Cardiac muscle cell (in vitro differentiated cells and primary cell): ENCODE results near the gene LDB3. TPM values are rescaled to one million over a fixed set of nuclear protein-coding genes. Genes with fewer than 3 reads are reported as not detected.
"Not testable (repeated sequence)": the region's sequence is repeated elsewhere in the genome, so short reads cannot be mapped to it uniquely, and the experiment has no call there.

Experiments
- DNase-seq, 2 donors: peaks; one replicate each; pipeline versions ENCODE4 v3.0.0 to v3.0.0-alpha.2; 2010 to 2017; ENCODE audit warnings: low read depth in 1 of 2, low spot score in 1 of 2
- H3K27ac ChIP-seq: fragments of 200-600 bp; sonication (generic); 2 replicates; pipeline ENCODE4 v1.5.1; 2016
- H3K27me3 ChIP-seq: fragments of 200-600 bp; sonication (generic); 2 replicates; pipeline ENCODE4 v1.6.0; 2016; ENCODE audit warnings: control low read depth
- H3K36me3 ChIP-seq: fragments of 200-600 bp; sonication (generic); 2 replicates; pipeline ENCODE4 v1.5.1; 2016; ENCODE audit warnings: control low read depth
- H3K4me1 ChIP-seq: fragments of 200-600 bp; sonication (generic); 2 replicates; pipeline ENCODE4 v1.8.1; 2017; ENCODE audit warnings: low read depth, mild to moderate bottlenecking, mixed run types
- H3K4me3 ChIP-seq: fragments of 200-600 bp; sonication (generic); 2 replicates; pipeline ENCODE4 v1.5.1; 2016; ENCODE audit warnings: mild to moderate bottlenecking
- H3K9me3 ChIP-seq: fragments of 200-600 bp; sonication (generic); 2 replicates; pipeline ENCODE4 v1.5.1; 2017; ENCODE audit warnings: low read depth, mild to moderate bottlenecking, control low read depth
- CTCF ChIP-seq: IDR thresholded peaks from 2 replicates; pipeline ENCODE4 v1.5.1; 2012; ENCODE audit warnings: low read depth, mild to moderate bottlenecking, low read length
- polyA plus RNA-seq: library from polyadenylated mRNA; unstranded; fragments of >200 nt; fragmentation: Nextera tagmentation; extraction: Ambion mirVana; gene quantifications from 2 replicates; pipeline ENCODE4 v1.2.1, GENCODE V29; 2016
- total RNA-seq: library from RNA; depleted of rRNA; stranded (reverse); fragments of >200 nt; gene quantifications from 2 replicates; pipeline ENCODE4 v1.2.3, GENCODE V29; 2016

Gene LDB3
- total and polyA plus RNA-seq, 2 experiments from 2014 or later = 213 to 317 TPM

GRCh38 chr10:86734207-86734988 lies 66.1 kb downstream of the LDB3 start:
- no peaks in the 10 kb centered on the region for H3K9me3 ChIP-seq
- H3K36me3 ChIP-seq = peaks cover 30% of the 10 kb centered on the region
- DNase-seq = peak in 1 of 2 donors; percentile 51
- no peak overlapping the region for H3K4me3 ChIP-seq
- TF ChIP-seq CTCF = no peak
- peak overlapping the region; percentile 99 for H3K27ac ChIP-seq
- H3K4me1 ChIP-seq = peaks cover 38% of the 10 kb centered on the region
- no peaks in the 10 kb centered on the region for H3K27me3 ChIP-seq

- peaks cover 38% of the 10 kb centered on the region for H3K4me1 ChIP-seq
- not testable (repeated sequence) for H3K9me3 ChIP-seq
Measured at GRCh38 chr10:86735278-86735677, 67.0 kb downstream of the LDB3 start.

GRCh38 chr10:86742230-86742629 lies 73.9 kb downstream of the LDB3 start:
- DNase-seq = no peak
- peak overlapping the region; percentile 66 for H3K27ac ChIP-seq
- H3K9me3 ChIP-seq = no peaks in the 10 kb centered on the region

More at GRCh38 chr10:86735278-86735677, 67.0 kb downstream of the LDB3 start:
- peak overlapping the region; percentile 99 for H3K27ac ChIP-seq
- not testable (repeated sequence) for H3K27me3 ChIP-seq, DNase-seq, H3K4me3 ChIP-seq
- peaks cover 23% of the 10 kb centered on the region for H3K36me3 ChIP-seq

GRCh38 chr10:86744067-86744725 lies 75.9 kb downstream of the LDB3 start:
- peak in 1 of 2 donors; percentile 50 for DNase-seq
- H3K27ac ChIP-seq = no peak overlapping the region

More at GRCh38 chr10:86742230-86742629, 73.9 kb downstream of the LDB3 start:
- H3K4me1 ChIP-seq = no peaks in the 10 kb centered on the region
- H3K4me3 ChIP-seq = no peak overlapping the region
- no peaks in the 10 kb centered on the region for H3K36me3 ChIP-seq
- TF ChIP-seq CTCF = no peak
- H3K27me3 ChIP-seq = no peaks in the 10 kb centered on the region

GRCh38 chr10:86747796-86748581 lies 79.7 kb downstream of the LDB3 start:
- peaks cover 8% of the 10 kb centered on the region for H3K4me1 ChIP-seq
- H3K27ac ChIP-seq = no peak overlapping the region
- no peak for TF ChIP-seq CTCF
- no peaks in the 10 kb centered on the region for H3K36me3 ChIP-seq
- no peak for DNase-seq
- H3K9me3 ChIP-seq = no peaks in the 10 kb centered on the region
- H3K4me3 ChIP-seq = no peak overlapping the region
- H3K27me3 ChIP-seq = no peaks in the 10 kb centered on the region

More at GRCh38 chr10:86744067-86744725, 75.9 kb downstream of the LDB3 start:
- TF ChIP-seq CTCF = no peak
- no peaks in the 10 kb centered on the region for H3K27me3 ChIP-seq
- H3K4me3 ChIP-seq = no peak overlapping the region
- H3K4me1 ChIP-seq = no peaks in the 10 kb centered on the region
- H3K36me3 ChIP-seq = no peaks in the 10 kb centered on the region
- no peaks in the 10 kb centered on the region for H3K9me3 ChIP-seq
